GM12878 (cell line): ENCODE measurements around the gene MSRB1. TPM values are rescaled to one million over a fixed set of nuclear protein-coding genes. Genes with fewer than 3 reads are reported as not detected.

ENCODE experiments used
- CHD4 ChIP-seq: fragments of 200-600 bp; sonication (generic); IDR thresholded peaks from 2 replicates; pipeline ENCODE4 v1.6.1; 2016; ENCODE audit warnings: mild to moderate bottlenecking
- DPF2 ChIP-seq: fragments of 450-650 bp; IDR thresholded peaks from 2 replicates; pipeline ENCODE4 v1.6.1; 2017; ENCODE audit warnings: mild to moderate bottlenecking
- HDAC2 ChIP-seq: fragments of 200-600 bp; sonication (generic); IDR thresholded peaks from 2 replicates; pipeline ENCODE4 v1.6.1; 2017
- NR2C2 ChIP-seq: IDR thresholded peaks from 2 replicates; pipeline ENCODE4 v1.6.1; 2011; ENCODE audit warnings: borderline replicate concordance, low read depth; ENCODE audit not compliant: control insufficient read depth, insufficient read length
- RBBP5 ChIP-seq: fragments of 200-600 bp; sonication (generic); conservative IDR thresholded peaks from 2 replicates; pipeline ENCODE4 v1.6.1; 2016
- SKIL ChIP-seq: fragments of 450-650 bp; IDR thresholded peaks from 2 replicates; pipeline ENCODE4 v1.6.1; 2017; ENCODE audit warnings: mild to moderate bottlenecking, low read depth, inconsistent platforms; ENCODE audit not compliant: poor library complexity, severe bottlenecking
- USF1 ChIP-seq: IDR thresholded peaks from 2 replicates; pipeline ENCODE4 v1.6.1; 2011; ENCODE audit warnings: borderline replicate concordance, low read depth, mild to moderate bottlenecking, moderate library complexity, mixed read lengths, low read length; ENCODE audit not compliant: insufficient read depth; ENCODE audit errors: extremely low read length
- USF2 ChIP-seq: IDR thresholded peaks from 2 replicates; pipeline ENCODE4 v1.6.1; 2011; ENCODE audit warnings: low read depth, low read length, improper control_type of control experiment, borderline replicate concordance
- ZBTB40 ChIP-seq: fragments of 450-650 bp; IDR thresholded peaks from 2 replicates; pipeline ENCODE4 v1.6.1; 2016; ENCODE audit warnings: mild to moderate bottlenecking, moderate library complexity, borderline replicate concordance
- polyA plus RNA-seq, 11 experiments: library from polyadenylated mRNA; depleted of rRNA in 4 of 11; unstranded in 6 of 11; stranded (reverse) in 5 of 11; fragments of >200 nt; fragmentation: Nextera tagmentation in 4 of 11; fragmentation: Illumina TruSeq in 1 of 11; extraction: Ambion mirVana in 4 of 11; extraction: Trizol in 1 of 11; gene quantifications; 1 replicate in 1 of 11; 2 replicates in 10 of 11; pipeline versions ENCODE4 v1.2.1 to v1.2.3, GENCODE V29; 2011 to 2016; ENCODE audit warnings: inconsistent platforms in 2 of 11, missing spikeins in 2 of 11, low read depth in 1 of 11
- total RNA-seq, 4 experiments: library from RNA; depleted of rRNA in 3 of 4; stranded (reverse); fragments of >200 nt in 3 of 4; fragmentation: Illumina TruSeq in 1 of 4; extraction: Trizol in 1 of 4; gene quantifications; 2 replicates each; pipeline versions ENCODE4 v1.2.1 to v1.2.3, GENCODE V29; 2013 to 2021
- TF ChIP-seq, protein P1 (sequence below): fragments of 450-650 bp; IDR thresholded peaks from 2 replicates; pipeline ENCODE4 v1.6.1; 2016; ENCODE audit warnings: mild to moderate bottlenecking

Gene MSRB1
- total and polyA plus RNA-seq, 10 of the 15 experiments (the other 5 are each of a cell fraction or from before 2014, with no cell fraction given), result 5.1 to 48.6 (median 25.7) TPM

DNA sequence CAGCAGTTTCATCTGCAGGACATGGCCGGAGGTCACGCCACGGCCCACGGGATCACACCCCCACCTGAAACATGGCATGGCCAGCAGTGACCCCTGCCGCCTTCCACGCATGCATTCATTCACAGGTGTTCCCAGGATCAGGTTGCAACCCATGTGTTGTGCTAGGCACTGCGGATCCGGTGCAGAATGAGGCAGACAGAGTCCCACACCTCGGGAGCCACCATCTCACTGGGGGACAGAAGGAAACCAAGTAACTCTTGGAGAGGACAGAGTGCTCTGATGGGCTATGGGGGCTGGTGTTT lies 4.3 kb upstream of the MSRB1 start (continued):
- TF ChIP-seq ZBTB40 (no peak), RBBP5 (no peak), HDAC2 (no peak), USF1 (no peak), DPF2 (no peak), USF2 (no peak), CHD4 (no peak), NR2C2 (no peak), SKIL (no peak)
- TF ChIP-seq, protein P1, sequence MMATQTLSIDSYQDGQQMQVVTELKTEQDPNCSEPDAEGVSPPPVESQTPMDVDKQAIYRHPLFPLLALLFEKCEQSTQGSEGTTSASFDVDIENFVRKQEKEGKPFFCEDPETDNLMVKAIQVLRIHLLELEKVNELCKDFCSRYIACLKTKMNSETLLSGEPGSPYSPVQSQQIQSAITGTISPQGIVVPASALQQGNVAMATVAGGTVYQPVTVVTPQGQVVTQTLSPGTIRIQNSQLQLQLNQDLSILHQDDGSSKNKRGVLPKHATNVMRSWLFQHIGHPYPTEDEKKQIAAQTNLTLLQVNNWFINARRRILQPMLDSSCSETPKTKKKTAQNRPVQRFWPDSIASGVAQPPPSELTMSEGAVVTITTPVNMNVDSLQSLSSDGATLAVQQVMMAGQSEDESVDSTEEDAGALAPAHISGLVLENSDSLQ, result no peak
